Body of pancreas (tissue), 4 donors: ENCODE data around the gene BMP8B. TPM values are rescaled to one million over a fixed set of nuclear protein-coding genes. Genes with fewer than 3 reads are reported as not detected.
A peak's percentile ranks its signal among the peaks of the same experiment; 100 is the strongest.

Experiments used
- ATAC-seq: fragments of 150-250 bp; one replicate; pipeline ENCODE4 v1.9.1; 2016
- DNase-seq, 4 donors: peaks; one replicate each; pipeline ENCODE4 v3.0.0-alpha.2; 2019
- H3K27ac ChIP-seq, 4 donors: fragments of 200-600 bp; sonication (generic); 1 replicate in 3 of 4; 2 replicates in 1 of 4; pipeline versions ENCODE4 v1.5.1 to v1.6.1; 2016 to 2019; ENCODE audit warnings: mild to moderate bottlenecking in 1 of 4, mixed read lengths in 1 of 4, moderate library complexity in 1 of 4
- H3K27me3 ChIP-seq, 2 donors: fragments of 200-600 bp; sonication (generic); one replicate each; pipeline ENCODE4 v1.6.0; 2016; ENCODE audit warnings: mild to moderate bottlenecking in 1 of 2
- H3K36me3 ChIP-seq, 2 donors: fragments of 200-600 bp; sonication (generic); replicated peaks in 1 of 2; 2 replicates each; pipeline ENCODE4 v1.5.1; 2016; ENCODE audit warnings: low read depth in 2 of 2; ENCODE audit not compliant: insufficient read depth in 1 of 2
- H3K4me1 ChIP-seq: fragments of 200-600 bp; sonication (generic); one replicate; pipeline ENCODE4 v1.6.0; 2016
- H3K4me3 ChIP-seq, 2 donors: fragments of 200-600 bp; sonication (generic); 1 replicate in 1 of 2; 2 replicates in 1 of 2; pipeline ENCODE4 v1.5.1; 2016 to 2019
- H3K9me3 ChIP-seq, 3 donors: fragments of 200-600 bp; sonication (generic); 1 replicate in 2 of 3; 2 replicates in 1 of 3; pipeline ENCODE4 v1.5.1; 2016
- POLR2A ChIP-seq, 3 donors: fragments of 450-650 bp; IDR thresholded peaks; one replicate each; pipeline ENCODE4 v1.6.1; 2016; ENCODE audit warnings: antibody characterized with exemption in 3 of 3, mild to moderate bottlenecking in 2 of 3
- WGBS, 2 donors: methylation state at CpG; one replicate each; pipeline ENCODE4 v1.1.5; 2017; 5-methylcytosine and 5-hydroxymethylcytosine counted together
- intact Hi-C: fragments of 100-400 bp; cut with DNase I; formaldehyde crosslinking; loops from one replicate; pipeline ENCODE4 v1.15.1; 2023
- total RNA-seq, 2 donors: library from RNA; depleted of rRNA; stranded (reverse); fragments of >200 nt; gene quantifications; one replicate each; pipeline ENCODE4 v1.1.0, GENCODE V29; 2016
- TF ChIP-seq, protein P1 (sequence below), 7 experiments: fragments of 450-650 bp in 4 of 7; fragments of 200-600 bp in 3 of 7; sonication (generic) in 3 of 7; IDR thresholded peaks; one replicate each; pipeline ENCODE4 v1.5.1; 2016 to 2019; ENCODE audit warnings: antibody characterized with exemption in 7 of 7

The BMP8B gene
- total RNA-seq, 2 donors from 2014 or later = 2.3 to 5.4 TPM

DNA sequence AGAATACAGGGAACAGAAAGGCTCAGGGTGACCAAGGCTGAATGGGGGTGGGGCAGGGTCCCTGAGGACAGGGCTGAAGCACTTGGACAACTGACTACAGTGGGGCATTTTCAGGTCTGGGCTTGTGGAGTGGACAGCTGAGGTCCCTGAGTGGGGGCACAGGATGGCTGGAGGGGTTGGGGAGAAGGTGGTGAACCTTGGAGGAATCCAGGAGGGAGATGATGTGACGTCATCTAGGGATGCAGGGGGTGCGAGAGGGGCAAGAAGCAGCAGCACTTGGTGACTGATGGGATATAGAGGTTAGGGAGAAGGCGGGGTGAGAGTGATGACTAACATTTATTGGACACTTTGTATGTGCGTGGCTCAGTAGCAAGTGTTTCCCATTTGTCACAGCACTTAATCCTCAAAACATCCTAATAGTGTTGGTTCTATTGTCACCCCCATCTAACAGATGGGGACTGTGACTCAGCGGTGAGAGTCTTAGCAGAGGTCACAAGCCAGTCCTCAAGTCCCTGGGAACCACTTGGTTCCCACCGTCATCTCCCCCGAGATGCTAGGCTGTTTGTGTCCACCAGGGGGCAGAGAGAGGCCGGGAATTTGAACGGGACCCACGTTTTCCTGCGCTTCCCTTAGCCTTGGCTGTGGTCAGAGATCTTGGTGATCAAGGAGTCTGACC, 27.9 kb upstream of the BMP8B start:
- ATAC-seq = peak; percentile 88
- peaks cover 19% of the 10 kb centered on the region for H3K4me1 ChIP-seq
- TF ChIP-seq POLR2A (IDR thresholded peaks at IDR 0.05) = no peak
- TF ChIP-seq, protein P1, sequence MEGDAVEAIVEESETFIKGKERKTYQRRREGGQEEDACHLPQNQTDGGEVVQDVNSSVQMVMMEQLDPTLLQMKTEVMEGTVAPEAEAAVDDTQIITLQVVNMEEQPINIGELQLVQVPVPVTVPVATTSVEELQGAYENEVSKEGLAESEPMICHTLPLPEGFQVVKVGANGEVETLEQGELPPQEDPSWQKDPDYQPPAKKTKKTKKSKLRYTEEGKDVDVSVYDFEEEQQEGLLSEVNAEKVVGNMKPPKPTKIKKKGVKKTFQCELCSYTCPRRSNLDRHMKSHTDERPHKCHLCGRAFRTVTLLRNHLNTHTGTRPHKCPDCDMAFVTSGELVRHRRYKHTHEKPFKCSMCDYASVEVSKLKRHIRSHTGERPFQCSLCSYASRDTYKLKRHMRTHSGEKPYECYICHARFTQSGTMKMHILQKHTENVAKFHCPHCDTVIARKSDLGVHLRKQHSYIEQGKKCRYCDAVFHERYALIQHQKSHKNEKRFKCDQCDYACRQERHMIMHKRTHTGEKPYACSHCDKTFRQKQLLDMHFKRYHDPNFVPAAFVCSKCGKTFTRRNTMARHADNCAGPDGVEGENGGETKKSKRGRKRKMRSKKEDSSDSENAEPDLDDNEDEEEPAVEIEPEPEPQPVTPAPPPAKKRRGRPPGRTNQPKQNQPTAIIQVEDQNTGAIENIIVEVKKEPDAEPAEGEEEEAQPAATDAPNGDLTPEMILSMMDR (IDR thresholded peaks at IDR 0.05) = peak; percentile 66 to 96 (median 94)
- peak; percentile 70 to 83 (median 80) for DNase-seq
- 11 to 12% methylated on average over 11 of the region's 11 CpGs for WGBS, 2 donors
- no peak overlapping the region for H3K4me3 ChIP-seq
- no peaks in the 10 kb centered on the region for H3K36me3 ChIP-seq
- no peak overlapping the region for H3K27ac ChIP-seq
- intact Hi-C loops = loop anchor here (5.0 kb wide), 1 partner anchor 156 kb away; no protein-coding TSS in a partner anchor
- H3K9me3 ChIP-seq = no peaks in the 10 kb centered on the region
- H3K27me3 ChIP-seq = no peaks in the 10 kb centered on the region

DNA sequence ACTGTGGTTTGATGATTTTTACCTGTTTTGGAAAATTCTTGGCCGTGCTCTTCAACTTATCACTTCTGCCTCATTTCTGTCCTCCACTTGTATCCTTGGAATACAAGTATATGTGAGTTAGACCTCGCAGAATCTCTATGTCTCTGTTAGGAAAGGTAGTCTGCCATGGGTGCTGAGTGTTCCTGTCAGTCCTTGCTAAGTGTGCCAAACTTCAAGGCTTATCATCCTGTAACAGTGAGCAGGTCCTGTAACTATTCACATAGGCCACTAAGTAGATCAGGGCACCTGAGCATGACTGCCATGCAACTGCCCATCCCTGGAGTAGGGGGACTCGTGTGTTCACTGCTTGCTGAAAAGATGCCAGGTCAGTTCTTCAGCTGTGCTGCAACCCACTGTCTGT, 24.2 kb upstream of the BMP8B start:
- H3K27ac ChIP-seq = no peak overlapping the region
- no peaks in the 10 kb centered on the region for H3K27me3 ChIP-seq
- no peaks in the 10 kb centered on the region for H3K36me3 ChIP-seq
- intact Hi-C loops = no loop called here
- H3K4me1 ChIP-seq = peaks cover 7% of the 10 kb centered on the region
- H3K9me3 ChIP-seq = no peaks in the 10 kb centered on the region
- WGBS, 2 donors = 85 to 88% methylated on average over 3 of the region's 3 CpGs
- no peak for TF ChIP-seq POLR2A (IDR thresholded peaks at IDR 0.05)
- TF ChIP-seq, protein P1 (IDR thresholded peaks at IDR 0.05) = no peak
- no peak overlapping the region for H3K4me3 ChIP-seq
- DNase-seq (no peak), ATAC-seq (no peak)

DNA sequence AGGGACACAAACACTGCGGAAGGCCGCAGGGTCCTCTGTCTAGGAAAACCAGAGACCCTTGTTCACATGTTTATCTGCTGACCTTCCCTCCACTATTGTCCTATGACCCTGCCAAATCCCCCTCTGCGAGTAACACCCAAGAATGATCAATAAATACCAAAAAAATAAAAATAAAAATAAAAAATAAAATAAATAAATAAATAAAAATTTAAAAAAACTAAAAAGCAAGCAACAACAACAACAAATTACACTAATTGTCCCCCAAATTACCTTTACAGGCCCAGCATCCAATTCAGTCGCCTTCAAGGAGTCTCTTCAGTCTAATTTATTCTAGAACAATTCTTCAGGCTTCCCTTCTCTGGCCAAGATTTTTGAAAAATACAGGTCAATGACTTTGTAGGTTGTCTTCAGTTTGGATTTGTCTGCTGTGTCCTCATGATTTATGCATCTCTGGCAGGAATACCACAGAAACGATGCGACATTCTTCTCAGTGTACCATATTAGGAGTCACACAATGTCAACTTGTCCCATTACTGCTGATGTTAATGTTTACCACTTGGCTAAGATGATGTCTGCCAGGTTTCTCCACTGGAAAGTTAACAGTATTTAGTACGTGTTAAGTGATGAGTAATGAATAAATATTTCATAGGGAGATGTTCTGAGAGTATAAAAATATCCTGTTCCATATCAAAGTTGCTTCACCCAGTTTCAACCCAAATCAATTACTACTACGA, 20.3 kb upstream of the BMP8B start:
- no peak for DNase-seq
- no peak overlapping the region for H3K4me3 ChIP-seq
- no peaks in the 10 kb centered on the region for H3K36me3 ChIP-seq
- no peak for ATAC-seq
- intact Hi-C loops = no loop called here
- no peaks in the 10 kb centered on the region for H3K9me3 ChIP-seq
- H3K27ac ChIP-seq = no peak overlapping the region
- WGBS, 2 donors = 65 to 66% methylated on average over 6 of the region's 8 CpGs
- no peaks in the 10 kb centered on the region for H3K27me3 ChIP-seq
- H3K4me1 ChIP-seq = no peaks in the 10 kb centered on the region
- TF ChIP-seq, protein P1 (IDR thresholded peaks at IDR 0.05) = no peak
- no peak for TF ChIP-seq POLR2A (IDR thresholded peaks at IDR 0.05)

DNA sequence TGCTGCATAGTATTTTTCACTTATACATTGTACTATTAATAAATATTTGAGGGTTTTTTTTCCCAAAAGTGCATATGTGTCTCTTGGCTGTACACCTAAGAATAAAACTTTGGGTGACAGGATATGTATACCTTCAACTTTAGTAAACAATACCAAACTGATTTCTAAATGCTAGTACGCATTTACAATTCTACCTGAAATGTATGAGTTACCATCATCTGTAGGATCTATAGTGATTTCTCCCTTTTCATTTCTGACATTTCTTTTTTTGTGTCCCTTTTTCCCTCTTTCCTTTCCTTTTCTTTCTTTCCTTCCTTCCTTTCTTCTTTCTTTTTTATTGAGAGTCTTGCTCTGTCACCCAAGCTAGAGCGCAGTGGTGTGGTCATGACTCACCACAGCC, 16.7 kb upstream of the BMP8B start:
- DNase-seq (no peak), ATAC-seq (no peak)
- Histone ChIP-seq H3K36me3 (no peaks in the 10 kb centered on the region), H3K27me3 (no peaks in the 10 kb centered on the region), H3K27ac (no peak overlapping the region), H3K9me3 (no peaks in the 10 kb centered on the region), H3K4me3 (no peak overlapping the region), H3K4me1 (no peaks in the 10 kb centered on the region)
- TF ChIP-seq, protein P1 (IDR thresholded peaks at IDR 0.05) = no peak
- no peak for TF ChIP-seq POLR2A (IDR thresholded peaks at IDR 0.05)
- 93 to 98% methylated on average over 2 of the region's 2 CpGs for WGBS, 2 donors
- intact Hi-C loops = no loop called here
